SKM-1 (cell line): ENCODE results near the gene CREB5.
"Not testable (repeated sequence)": the region's sequence is repeated elsewhere in the genome, so short reads cannot be mapped to it uniquely, and the experiment has no call there.

ENCODE experiments used
- DNase-seq: peaks from one replicate; lab custom pipeline; 2025; ENCODE audit not compliant: unreplicated experiment; lab: John Stamatoyannopoulos, UW

The CREB5 gene

GRCh38 chr7:28544453-28545117 is 132.3 kb downstream of the CREB5 start:
- DNase-seq = no peak

- no peak for DNase-seq
These were observed 133.7 kb downstream of the CREB5 start for GRCh38 chr7:28546067-28546466.

GRCh38 chr7:28547115-28547514 is 134.8 kb downstream of the CREB5 start:
- no peak for DNase-seq

GRCh38 chr7:28548416-28548815 is 136.1 kb downstream of the CREB5 start:
- no peak for DNase-seq

GRCh38 chr7:28549998-28550397 is 137.7 kb downstream of the CREB5 start:
- no peak for DNase-seq

GRCh38 chr7:28550580-28551186 is 138.4 kb downstream of the CREB5 start:
- DNase-seq = no peak

GRCh38 chr7:28551331-28551730 is 139.0 kb downstream of the CREB5 start:
- no peak for DNase-seq

- not testable (repeated sequence) for DNase-seq
These were observed 139.4 kb downstream of the CREB5 start for GRCh38 chr7:28551766-28552165.

- no peak for DNase-seq
These were observed 142.6 kb downstream of the CREB5 start for GRCh38 chr7:28554802-28555471.

- no peak for DNase-seq
These were observed 143.7 kb downstream of the CREB5 start for GRCh38 chr7:28556025-28556424.

GRCh38 chr7:28556671-28557070 is 144.4 kb downstream of the CREB5 start:
- DNase-seq = no peak

GRCh38 chr7:28558236-28558635 is 145.9 kb downstream of the CREB5 start:
- no peak for DNase-seq

- DNase-seq = no peak
These were observed 148.4 kb downstream of the CREB5 start for GRCh38 chr7:28560767-28561166.

- DNase-seq = no peak
These were observed 151.7 kb downstream of the CREB5 start for GRCh38 chr7:28564033-28564432.

- no peak for DNase-seq
These were observed 152.5 kb downstream of the CREB5 start for GRCh38 chr7:28564755-28565374.

GRCh38 chr7:28565980-28566379 is 153.7 kb downstream of the CREB5 start:
- DNase-seq = no peak

GRCh38 chr7:28570113-28570969 is 158.0 kb downstream of the CREB5 start:
- no peak for DNase-seq

- DNase-seq = no peak
These were observed 158.6 kb downstream of the CREB5 start for GRCh38 chr7:28570970-28571288.

- no peak for DNase-seq
These were observed 159.1 kb downstream of the CREB5 start for GRCh38 chr7:28571405-28571804.

GRCh38 chr7:28572321-28573058 is 160.2 kb downstream of the CREB5 start:
- DNase-seq = no peak
